Omental fat pad (tissue), 4 donors: Measurements from ENCODE around the gene LYPD6B. TPM values are rescaled to one million over a fixed set of nuclear protein-coding genes. Genes with fewer than 3 reads are reported as not detected.

Source experiments
- ATAC-seq: fragments of 150-250 bp; one replicate; pipeline ENCODE4 v1.9.1; 2016; ENCODE audit warnings: mild to moderate bottlenecking, moderate library complexity; ENCODE audit not compliant: low FRiP score
- DNase-seq: peaks from one replicate; pipeline ENCODE4 v3.0.0-alpha.2; 2019; ENCODE audit warnings: low spot score
- total RNA-seq, 4 donors: library from RNA; depleted of rRNA; stranded (reverse); fragments of >200 nt; gene quantifications; one replicate each; pipeline ENCODE4 v1.1.0, GENCODE V29; 2016
- TF ChIP-seq, protein P1 (sequence below), 3 donors: fragments of 450-650 bp; IDR thresholded peaks; one replicate each; pipeline ENCODE4 v1.5.1; 2016 to 2017; ENCODE audit warnings: antibody characterized with exemption in 3 of 3, mild to moderate bottlenecking in 3 of 3, moderate library complexity in 2 of 3

LYPD6B gene
- total RNA-seq, 4 donors from 2014 or later, result 0.50 to 0.65 TPM; not detected in 2

- DNase-seq, result no peak
- no peak for ATAC-seq
- TF ChIP-seq, protein P1, sequence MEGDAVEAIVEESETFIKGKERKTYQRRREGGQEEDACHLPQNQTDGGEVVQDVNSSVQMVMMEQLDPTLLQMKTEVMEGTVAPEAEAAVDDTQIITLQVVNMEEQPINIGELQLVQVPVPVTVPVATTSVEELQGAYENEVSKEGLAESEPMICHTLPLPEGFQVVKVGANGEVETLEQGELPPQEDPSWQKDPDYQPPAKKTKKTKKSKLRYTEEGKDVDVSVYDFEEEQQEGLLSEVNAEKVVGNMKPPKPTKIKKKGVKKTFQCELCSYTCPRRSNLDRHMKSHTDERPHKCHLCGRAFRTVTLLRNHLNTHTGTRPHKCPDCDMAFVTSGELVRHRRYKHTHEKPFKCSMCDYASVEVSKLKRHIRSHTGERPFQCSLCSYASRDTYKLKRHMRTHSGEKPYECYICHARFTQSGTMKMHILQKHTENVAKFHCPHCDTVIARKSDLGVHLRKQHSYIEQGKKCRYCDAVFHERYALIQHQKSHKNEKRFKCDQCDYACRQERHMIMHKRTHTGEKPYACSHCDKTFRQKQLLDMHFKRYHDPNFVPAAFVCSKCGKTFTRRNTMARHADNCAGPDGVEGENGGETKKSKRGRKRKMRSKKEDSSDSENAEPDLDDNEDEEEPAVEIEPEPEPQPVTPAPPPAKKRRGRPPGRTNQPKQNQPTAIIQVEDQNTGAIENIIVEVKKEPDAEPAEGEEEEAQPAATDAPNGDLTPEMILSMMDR (IDR thresholded peaks at IDR 0.05), result no peak
Measured at GRCh38 chr2:149192427-149192826, 153.9 kb downstream of the LYPD6B start.

DNA sequence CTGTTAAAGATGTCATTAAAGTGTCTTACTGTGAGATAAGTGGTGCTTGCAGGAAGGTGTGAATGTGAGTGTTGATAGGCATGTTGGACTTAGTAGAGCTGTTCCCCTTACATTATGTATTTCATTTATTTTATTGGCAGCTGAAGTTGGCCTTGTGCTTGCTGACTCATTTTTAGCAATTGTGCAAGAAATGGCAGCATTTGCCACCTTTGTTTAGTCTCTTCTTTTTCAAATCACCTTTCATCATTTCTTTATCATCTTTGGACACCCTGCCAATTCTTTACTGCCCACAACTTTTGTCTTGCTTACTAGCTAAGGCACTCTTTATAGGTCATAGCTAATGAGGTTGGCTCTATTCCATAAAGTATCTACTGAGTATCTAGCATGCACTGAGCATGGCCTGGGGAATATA lies 161.6 kb downstream of the LYPD6B start:
- DNase-seq, result no peak
- ATAC-seq, result no peak
- TF ChIP-seq, protein P1 (IDR thresholded peaks at IDR 0.05), result no peak

GRCh38 chr2:149204686-149205085 lies 166.2 kb downstream of the LYPD6B start:
- ATAC-seq (no peak), DNase-seq (no peak)
- TF ChIP-seq, protein P1 (IDR thresholded peaks at IDR 0.05), result no peak

DNA sequence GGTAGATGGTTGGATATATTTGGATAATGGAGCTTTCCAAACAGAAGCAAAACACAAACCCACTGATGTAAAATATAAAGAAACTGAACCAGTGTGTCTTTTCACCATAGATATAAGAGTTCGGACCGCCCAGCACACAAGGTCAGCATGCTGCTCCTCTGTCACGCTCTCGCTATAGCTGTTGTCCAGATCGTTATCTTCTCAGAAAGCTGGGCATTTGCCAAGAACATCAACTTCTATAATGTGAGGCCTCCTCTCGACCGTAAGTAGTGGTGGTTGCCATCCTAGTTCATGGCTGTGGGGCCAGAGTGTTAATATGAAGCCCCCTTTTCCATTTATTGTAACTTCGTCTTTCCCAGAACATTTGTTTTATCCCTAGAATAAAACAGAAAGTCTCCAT lies 166.6 kb downstream of the LYPD6B start:
- TF ChIP-seq, protein P1 (IDR thresholded peaks at IDR 0.05), result no peak
- no peak for DNase-seq
- no peak for ATAC-seq

- DNase-seq, result no peak
- TF ChIP-seq, protein P1 (IDR thresholded peaks at IDR 0.05), result no peak
- ATAC-seq, result no peak
Measured at GRCh38 chr2:149213764-149214493, 175.4 kb downstream of the LYPD6B start.

GRCh38 chr2:149218497-149218896 lies 180.0 kb downstream of the LYPD6B start:
- TF ChIP-seq, protein P1 (IDR thresholded peaks at IDR 0.05), result no peak
- DNase-seq (no peak), ATAC-seq (no peak)

DNA sequence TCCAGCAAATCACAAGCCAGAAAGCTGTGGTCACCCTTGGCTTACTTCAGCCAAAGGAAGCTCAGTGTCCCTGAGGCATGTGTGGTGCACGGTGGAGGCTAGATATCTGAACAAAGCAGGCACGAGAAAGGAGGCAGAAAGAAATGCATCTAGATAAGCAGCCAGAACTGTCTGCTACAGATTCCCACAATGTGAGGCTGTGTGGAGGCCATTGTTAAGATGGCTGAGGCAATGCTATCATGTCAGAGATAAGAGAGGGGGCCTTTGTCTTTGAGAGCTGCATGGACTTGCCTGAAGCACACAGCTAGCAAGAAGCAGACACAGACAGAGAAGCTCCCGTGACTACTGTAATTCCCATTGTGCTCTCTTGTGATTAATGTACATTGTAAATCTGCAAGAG lies 181.4 kb downstream of the LYPD6B start:
- DNase-seq (no peak), ATAC-seq (no peak)
- TF ChIP-seq, protein P1 (IDR thresholded peaks at IDR 0.05), result no peak
